ENCODE measurements around the gene ACVR1C. TPM values are rescaled to one million over a fixed set of nuclear protein-coding genes. Genes with fewer than 3 reads are reported as not detected.

Gene ACVR1C
- polyA plus RNA-seq, 1 experiment = 0.04 TPM

DNA sequence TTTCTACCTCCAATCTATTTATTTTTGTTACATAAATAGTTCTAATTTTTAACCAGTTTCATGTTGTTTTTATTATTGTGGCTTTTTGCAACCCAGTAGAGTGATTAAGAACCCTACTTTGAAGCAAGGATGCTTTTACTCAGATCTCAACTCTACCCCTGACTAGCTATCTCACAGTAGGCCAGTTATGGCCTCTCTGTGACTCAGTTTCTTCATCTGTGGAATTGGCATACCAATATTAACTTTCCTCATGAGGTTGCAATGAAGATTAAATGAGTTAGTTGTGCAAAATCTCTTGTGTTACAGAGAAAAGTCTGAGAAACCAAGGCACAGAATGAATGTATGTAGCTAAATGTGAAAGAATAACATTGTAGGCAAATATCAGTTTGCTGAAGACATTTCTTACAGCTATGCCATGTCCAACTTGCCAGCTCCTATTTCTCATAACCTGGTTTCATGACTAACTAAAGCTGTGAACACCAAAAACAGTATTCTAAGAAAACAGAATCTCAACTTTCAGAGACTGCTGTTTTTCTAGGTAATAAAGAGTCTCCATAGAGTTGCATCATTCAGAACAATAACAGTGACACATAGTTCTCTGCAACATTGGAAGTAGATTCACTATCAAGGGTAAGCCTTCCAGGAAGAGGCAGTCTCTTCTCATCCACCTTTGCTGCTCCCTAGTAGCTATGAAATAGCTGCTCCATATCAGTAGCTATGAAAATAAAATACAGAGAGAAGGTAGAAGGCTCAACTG lies 151.5 kb downstream of the ACVR1C start:
- H3K4me3 ChIP-seq (ENCODE audit: low read depth, low read length) = no peak overlapping the region
- no peaks in the 10 kb centered on the region for H3K36me3 ChIP-seq (ENCODE audit: control insufficient read depth, insufficient read depth, low read length)
- CTCF ChIA-PET = no interaction called here
- POLR2A ChIA-PET = no interaction called here
- TF ChIP-seq CTCF (IDR thresholded peaks at IDR 0.05; ENCODE audit: insufficient read depth, low read depth, low read length) = no peak
- DNase-seq (ENCODE audit: low read depth) = no peak
- H3K27me3 ChIP-seq (ENCODE audit: control insufficient read depth, insufficient read depth, low read length) = no peaks in the 10 kb centered on the region

Other genes starting within 250 kb of the ACVR1C start
- gene CYTIP, start 184.8 kb downstream of the ACVR1C start, polyA plus RNA-seq (2011; rRNA removed) = not detected in 2 replicates
- gene ACVR1, start 247.5 kb upstream of the ACVR1C start, polyA plus RNA-seq (2011; rRNA removed) = 28.5 and 38.0 TPM in 2 replicates

Data from BJ (cell line).